H4 (cell line): Measurements from ENCODE around the gene CCNC. TPM values are rescaled to one million over a fixed set of nuclear protein-coding genes. Genes with fewer than 3 reads are reported as not detected.

Source experiments
- DNase-seq: peaks from one replicate; pipeline ENCODE4 v3.0.0-alpha.2; 2015; ENCODE audit warnings: low spot score
- total RNA-seq: library from RNA; depleted of rRNA; stranded (reverse); fragments of >200 nt; shearing (Covaris generic); gene quantifications from 2 replicates; pipeline ENCODE4 v1.2.3, GENCODE V29; 2014; rRNA removed

The CCNC gene
- 77.1 and 94.4 TPM in 2 replicates for total RNA-seq

DNA sequence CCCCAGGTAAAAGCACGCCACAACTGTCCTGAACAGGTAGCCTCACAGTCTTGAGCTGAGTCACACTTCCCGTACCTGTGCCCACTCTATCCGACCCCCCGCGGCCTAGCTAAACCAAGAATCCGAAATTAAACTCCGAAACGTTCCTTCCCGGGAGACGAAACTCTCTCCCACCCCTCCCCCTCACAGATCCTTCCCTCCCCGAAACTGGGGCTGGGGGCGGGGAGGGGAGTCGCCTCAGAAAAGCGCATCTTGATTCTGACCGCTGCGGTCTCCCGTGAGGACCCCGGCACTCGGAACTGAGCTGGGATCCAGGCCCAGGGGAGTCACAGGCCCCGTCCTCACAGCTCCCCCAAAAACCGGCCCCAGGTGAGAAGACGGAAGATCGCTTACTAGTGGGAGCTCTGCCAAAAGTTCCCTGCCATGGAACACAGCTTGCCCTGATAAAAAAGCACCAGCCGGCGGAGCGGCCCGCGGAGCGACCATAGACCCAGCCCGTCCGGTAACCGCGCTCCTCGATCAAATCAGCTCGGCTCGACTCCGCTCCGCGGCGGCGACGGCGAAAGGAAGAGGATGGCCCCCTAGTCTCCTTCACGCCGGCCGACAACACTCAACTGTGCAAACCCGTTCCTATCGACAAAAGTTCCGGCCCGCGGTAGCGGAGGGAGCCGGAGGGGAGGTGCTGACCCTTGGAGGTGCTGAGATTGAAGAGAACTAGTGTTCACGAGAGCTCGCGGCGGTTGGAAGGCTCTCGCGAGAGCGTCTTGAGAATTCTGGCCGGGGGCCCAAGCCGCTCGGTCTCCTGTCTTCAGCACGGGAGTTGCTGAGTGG is at the start of gene CCNC:
Gene CCNC (minus strand): TSS at position 558 of the 831 bp plus-strand sequence. CDS start 133 bp downstream, at position 425.
- DNase-seq: peak; percentile 90

DNA sequence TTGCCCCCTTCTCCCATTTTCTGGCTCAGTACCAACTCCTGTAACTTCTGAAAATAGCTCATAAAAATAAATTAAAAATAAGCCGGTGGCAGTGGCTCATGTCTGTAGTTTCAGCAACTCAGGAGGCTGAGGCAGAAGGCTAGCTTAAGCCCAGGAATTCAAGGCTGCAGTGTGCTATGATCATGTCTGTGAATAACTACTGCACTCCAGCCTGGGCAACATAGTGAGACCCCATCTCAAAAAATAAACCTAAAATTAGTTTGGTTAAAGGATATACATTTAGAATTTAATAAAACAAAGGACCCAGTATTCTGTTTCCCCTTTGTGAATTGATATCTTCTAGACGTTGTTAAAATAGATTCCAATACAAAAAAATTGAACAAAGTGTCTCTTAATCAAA is 48.7 kb upstream of the CCNC start:
- no peak for DNase-seq

GRCh38 chr6:99614430-99615186 is 46.1 kb upstream of the CCNC start:
- no peak for DNase-seq

GRCh38 chr6:99613705-99614429 is 45.4 kb upstream of the CCNC start:
- no peak for DNase-seq

- DNase-seq: no peak
Observed at GRCh38 chr6:99613409-99613704, 44.9 kb upstream of the CCNC start.

GRCh38 chr6:99612551-99613408 is 44.3 kb upstream of the CCNC start:
- no peak for DNase-seq

- no peak for DNase-seq
Observed at GRCh38 chr6:99611148-99611547, 42.7 kb upstream of the CCNC start.

DNA sequence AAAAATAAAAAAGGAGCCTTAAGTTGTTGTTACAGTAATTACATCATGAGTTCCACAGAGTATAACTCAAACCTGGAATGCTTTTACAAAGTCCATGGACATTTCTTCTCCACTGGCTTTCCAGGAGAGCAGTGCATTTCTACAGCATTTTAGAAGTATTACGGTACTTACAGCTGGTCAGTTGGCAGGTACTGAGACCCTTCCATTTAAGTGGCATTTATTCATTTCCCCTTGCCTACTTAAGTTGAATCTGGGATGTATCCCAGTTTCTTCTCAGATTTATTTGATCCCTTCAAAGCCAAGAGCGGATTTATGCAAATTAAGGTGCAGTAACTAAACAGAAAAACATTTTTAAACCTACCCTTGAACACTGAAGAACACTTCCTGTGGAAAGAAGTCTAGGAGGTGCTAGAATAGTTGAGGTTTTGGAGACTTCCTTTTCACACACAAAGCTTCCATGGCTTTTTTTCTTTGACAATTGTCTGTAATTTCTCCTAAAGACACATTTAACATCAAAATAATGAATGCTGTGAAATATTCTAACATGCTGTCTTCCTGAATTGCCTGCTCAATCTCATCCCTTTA is 41.5 kb upstream of the CCNC start:
- DNase-seq: no peak

GRCh38 chr6:99608886-99609482 is 40.5 kb upstream of the CCNC start:
- no peak for DNase-seq

- DNase-seq: no peak
Observed at GRCh38 chr6:99608059-99608885, 39.8 kb upstream of the CCNC start.

DNA sequence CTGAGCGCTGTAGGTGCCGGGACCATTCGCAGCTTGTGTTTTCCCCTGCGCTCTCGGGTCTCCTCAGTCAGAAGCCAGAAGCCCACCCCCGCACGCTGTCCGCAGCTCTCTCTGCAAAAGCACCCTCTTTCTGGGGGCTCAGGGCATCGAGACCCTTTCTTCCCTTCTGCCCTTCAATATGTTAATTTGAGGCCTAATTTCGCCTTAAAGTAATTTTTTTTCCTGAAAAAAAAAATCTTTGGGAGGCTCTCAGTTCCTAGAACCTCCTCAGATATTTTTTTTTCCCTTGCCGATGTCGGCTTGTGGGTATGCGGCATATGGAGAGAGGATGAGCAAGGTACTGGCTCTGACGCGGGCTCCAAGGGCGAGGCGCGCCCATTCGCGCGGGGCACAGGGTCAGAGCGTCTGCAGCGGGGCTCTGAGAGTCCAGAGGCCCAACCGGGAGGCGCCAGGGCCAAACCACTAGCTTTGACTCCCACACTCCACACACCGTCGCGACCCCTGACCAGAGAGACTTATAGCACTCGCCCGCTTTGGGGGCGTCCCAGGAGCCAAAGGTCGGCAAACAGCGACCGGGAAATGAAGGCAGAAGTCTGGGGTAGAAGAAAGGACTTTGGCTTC is 39.1 kb upstream of the CCNC start:
- no peak for DNase-seq

DNA sequence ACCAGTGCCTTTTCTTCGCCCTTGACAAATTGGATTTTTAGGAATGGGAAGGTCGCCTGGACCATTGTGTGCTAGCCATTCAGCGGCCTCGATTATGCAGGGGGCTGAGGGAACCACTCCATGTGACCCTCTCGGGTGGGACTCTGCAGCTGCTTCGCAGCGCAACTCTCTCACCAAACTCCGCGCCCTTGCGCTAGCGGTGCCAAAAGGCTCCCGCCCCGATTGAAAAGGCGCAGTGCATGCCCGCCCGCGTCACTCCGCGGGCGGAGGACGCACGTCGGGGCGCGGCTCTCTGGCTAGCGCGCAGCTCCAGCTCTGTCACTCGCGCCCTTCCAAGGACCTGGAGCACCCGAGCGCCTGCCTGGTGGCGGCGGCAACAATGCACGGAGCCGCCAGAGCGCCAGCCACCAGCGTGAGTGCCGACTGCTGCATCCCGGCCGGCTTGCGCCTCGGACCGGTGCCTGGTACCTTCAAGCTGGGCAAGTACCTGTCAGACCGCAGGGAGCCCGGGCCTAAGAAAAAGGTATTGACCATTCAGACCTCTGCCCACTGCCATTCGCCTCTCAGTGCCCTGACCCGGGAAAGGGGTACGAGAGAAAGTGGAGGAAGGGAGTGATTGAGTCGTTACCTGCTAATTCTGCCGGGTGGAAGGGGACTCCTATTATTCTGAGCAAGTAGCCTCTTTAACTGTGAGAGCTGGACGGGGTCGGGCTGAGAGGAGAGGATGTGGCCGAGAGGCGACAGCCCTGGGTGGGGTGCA is 38.4 kb upstream of the CCNC start, which contains the start of gene PRDM13:
Gene PRDM13 (plus strand): TSS at position 178 of the 760 bp plus-strand sequence. CDS start 202 bp downstream, at position 380.
- DNase-seq: no peak

GRCh38 chr6:99605911-99606655 is 37.6 kb upstream of the CCNC start:
- DNase-seq: no peak

DNA sequence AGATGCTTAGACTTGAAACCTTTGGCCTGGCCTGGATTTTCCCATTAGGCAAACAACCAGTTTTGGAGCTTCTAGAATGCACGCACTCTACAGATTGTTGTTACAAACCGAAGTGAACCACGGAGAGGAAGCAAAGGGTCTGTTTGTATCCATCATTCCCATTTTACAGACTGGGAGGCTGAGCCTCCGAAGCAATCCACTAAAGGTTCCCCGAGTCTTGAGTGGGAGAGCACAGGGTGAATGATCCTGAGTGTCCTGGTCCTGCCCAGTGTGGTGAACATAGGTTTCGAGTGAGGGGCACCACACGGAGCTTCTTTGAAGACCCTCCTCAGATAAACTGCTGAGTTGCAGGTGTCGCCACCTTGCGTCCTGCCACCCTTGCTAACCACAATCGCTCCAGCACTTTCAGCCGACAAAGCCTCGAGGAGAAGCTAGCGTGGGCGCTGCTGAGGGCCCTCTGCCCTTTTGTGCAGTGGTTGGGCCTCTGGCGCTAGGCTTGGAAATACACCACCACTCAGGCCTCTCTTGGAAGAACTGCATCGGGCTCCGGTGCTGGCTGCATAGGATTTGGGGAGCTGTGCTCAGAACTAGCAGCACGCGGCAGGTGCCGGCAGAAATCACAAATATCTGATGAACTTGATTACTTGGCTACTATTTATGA is 36.7 kb upstream of the CCNC start:
- no peak for DNase-seq

DNA sequence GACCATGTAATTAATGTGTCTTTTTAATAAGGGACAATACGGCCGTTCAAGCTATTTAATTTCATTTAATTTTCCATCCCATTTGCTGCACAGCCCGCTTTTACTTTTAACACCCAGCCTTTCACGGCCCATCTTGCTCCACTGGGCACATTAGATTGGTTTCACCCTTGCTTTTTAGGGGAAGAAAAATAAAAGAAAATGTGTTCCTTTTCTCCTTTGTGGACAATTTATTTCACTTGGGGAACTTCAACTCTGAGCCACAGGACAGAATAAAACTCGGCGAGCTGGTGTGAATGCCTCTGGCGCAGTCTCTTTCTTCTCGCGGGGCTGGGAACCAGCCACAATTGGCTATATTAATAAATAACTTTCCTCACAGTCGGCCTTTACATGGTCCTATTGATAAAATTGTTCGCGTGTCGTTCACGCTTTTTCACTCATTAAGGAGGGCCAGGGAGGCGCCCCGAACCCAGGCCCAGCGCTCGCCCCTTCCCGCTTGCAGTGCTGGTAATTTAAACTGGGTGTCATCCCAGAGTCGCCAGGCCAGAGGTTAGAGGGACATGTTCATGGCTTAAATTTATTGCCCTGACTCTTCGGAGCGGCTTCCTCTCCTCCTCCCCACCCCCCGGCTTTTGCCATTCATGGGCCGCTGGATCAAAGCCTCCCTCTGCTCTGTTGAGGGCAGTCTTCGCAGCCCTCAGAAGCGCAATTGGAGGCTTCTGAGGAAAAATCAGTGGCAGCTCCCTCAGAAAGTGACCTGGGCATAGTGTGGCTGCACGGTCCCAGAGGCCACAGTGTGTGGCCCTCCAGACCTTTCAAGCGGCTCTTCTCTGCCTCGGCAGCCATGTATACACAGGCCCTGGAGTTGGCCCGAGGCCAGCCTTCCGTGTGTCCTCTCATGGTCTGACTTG is 36.0 kb upstream of the CCNC start:
- no peak for DNase-seq
